Endodermal cell (in vitro differentiated cells): ENCODE measurements around the gene HPCAL1. TPM values are rescaled to one million over a fixed set of nuclear protein-coding genes. Genes with fewer than 3 reads are reported as not detected.

Experiments
- DNase-seq: peaks from one replicate; pipeline ENCODE4 v3.0.0-alpha.2; 2017
- H3K27ac ChIP-seq: 2 replicates; pipeline ENCODE4 v1.5.1; 2013; ENCODE audit warnings: mild to moderate bottlenecking, low read depth, low read length, moderate library complexity
- H3K27me3 ChIP-seq: 2 replicates; pipeline ENCODE4 v1.6.1; 2013; ENCODE audit warnings: mild to moderate bottlenecking, low read length, moderate library complexity; ENCODE audit not compliant: insufficient read depth, control insufficient read depth, poor library complexity, severe bottlenecking
- H3K36me3 ChIP-seq: 2 replicates; pipeline ENCODE4 v1.7.0; 2013; ENCODE audit warnings: mild to moderate bottlenecking, low read length, moderate library complexity; ENCODE audit not compliant: control insufficient read depth, insufficient read depth
- H3K4me1 ChIP-seq: one replicate; pipeline ENCODE4 v1.7.0; 2013; ENCODE audit warnings: low read length; ENCODE audit not compliant: control insufficient read depth, insufficient read depth
- H3K4me3 ChIP-seq: 2 replicates; pipeline ENCODE4 v1.5.1; 2013; ENCODE audit warnings: mild to moderate bottlenecking, low read length, moderate library complexity
- H3K9ac ChIP-seq: 2 replicates; pipeline ENCODE4 v1.6.1; 2013; ENCODE audit warnings: mild to moderate bottlenecking, low read length, moderate library complexity; ENCODE audit not compliant: poor library complexity, severe bottlenecking; ENCODE audit errors: extremely low read depth
- H3K9me3 ChIP-seq: 2 replicates; pipeline ENCODE4 v1.6.1; 2013; ENCODE audit warnings: mild to moderate bottlenecking, low read length, moderate library complexity; ENCODE audit not compliant: control insufficient read depth
- H3K27ac Mint-ChIP-seq: 2 replicates; pipeline ENCODE4 v1.8.0; 2020; ENCODE audit warnings: mixed read lengths
- H3K27me3 Mint-ChIP-seq: 2 replicates; pipeline ENCODE4 v1.8.0; 2021; ENCODE audit warnings: mild to moderate bottlenecking, mixed read lengths; ENCODE audit not compliant: insufficient read depth
- H3K36me3 Mint-ChIP-seq: 2 replicates; pipeline ENCODE4 v1.8.0; 2020; ENCODE audit warnings: low read depth, mixed read lengths
- H3K4me1 Mint-ChIP-seq: 2 replicates; pipeline ENCODE4 v1.8.0; 2020; ENCODE audit warnings: mixed read lengths
- H3K4me3 Mint-ChIP-seq: 2 replicates; pipeline ENCODE4 v1.8.0; 2020; ENCODE audit warnings: mild to moderate bottlenecking, moderate library complexity, mixed read lengths
- H3K9me3 Mint-ChIP-seq: 2 replicates; pipeline ENCODE4 v1.8.0; 2020; ENCODE audit warnings: mild to moderate bottlenecking, mixed read lengths
- WGBS, 2 experiments: methylation state at CpG; one replicate each; pipeline versions ENCODE4 v1.1.5 to v1.1.7; 2013; ENCODE audit warnings: missing lambda C conversion rate in 2 of 2, mixed read lengths in 1 of 2; ENCODE audit not compliant: insufficient coverage in 1 of 2, insufficient read length in 1 of 2; 5-methylcytosine and 5-hydroxymethylcytosine counted together
- total RNA-seq, 2 donors: library from RNA; stranded (reverse); fragmentation: NEBNext Ultra II Directional in 1 of 2; extraction: Animal tissue kit (Norgen Biotek cat#: 25700) in 1 of 2; gene quantifications; 2 replicates in 1 of 2; 3 replicates in 1 of 2; pipeline ENCODE4 v1.2.1, GENCODE V29; 2021
- TF ChIP-seq, protein P1 (sequence below): fragments of 200-600 bp; sonication (generic); conservative IDR thresholded peaks from 2 replicates; pipeline ENCODE4 v1.5.0; 2021; ENCODE audit warnings: antibody characterized with exemption, mild to moderate bottlenecking

HPCAL1 gene
- total RNA-seq, 2 donors from 2014 or later, result 6.8 to 8.1 TPM

- Mint-ChIP-seq H3K27me3 (no peaks in the 10 kb centered on the region), H3K4me1 (no peaks in the 10 kb centered on the region)
- H3K27me3 ChIP-seq, result no peaks in the 10 kb centered on the region
Measured at GRCh38 chr2:10399358-10399757, 96.7 kb downstream of the HPCAL1 start.

DNA sequence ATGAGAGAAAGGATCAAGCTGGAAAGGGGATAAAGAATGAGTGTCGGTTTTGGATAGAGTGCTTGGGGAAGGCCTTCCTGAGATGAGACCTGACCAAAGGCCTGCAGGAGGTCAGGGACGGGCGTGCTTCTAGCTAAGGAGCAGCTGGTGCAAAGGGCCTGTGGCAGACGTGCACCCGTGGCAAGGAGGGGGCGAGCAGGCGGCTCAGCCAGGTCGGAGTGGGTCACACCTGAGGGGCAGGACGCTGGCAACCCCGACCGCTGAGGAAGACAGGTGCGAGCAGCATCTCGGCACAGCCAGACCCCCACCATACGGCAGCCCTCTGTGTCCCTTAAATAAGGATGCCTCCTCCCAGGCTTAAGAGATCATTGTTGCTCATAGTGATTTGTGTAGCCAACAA, 97.3 kb downstream of the HPCAL1 start:
- no peaks in the 10 kb centered on the region for H3K27me3 ChIP-seq
- Mint-ChIP-seq H3K27ac (no peak overlapping the region), H3K9me3 (peaks cover 2% of the 10 kb centered on the region), H3K4me3 (no peak overlapping the region), H3K36me3 (peaks cover 8% of the 10 kb centered on the region), H3K4me1 (no peaks in the 10 kb centered on the region), H3K27me3 (no peaks in the 10 kb centered on the region)
- no peak overlapping the region for H3K4me3 ChIP-seq
- no peaks in the 10 kb centered on the region for H3K36me3 ChIP-seq
- TF ChIP-seq, protein P1, sequence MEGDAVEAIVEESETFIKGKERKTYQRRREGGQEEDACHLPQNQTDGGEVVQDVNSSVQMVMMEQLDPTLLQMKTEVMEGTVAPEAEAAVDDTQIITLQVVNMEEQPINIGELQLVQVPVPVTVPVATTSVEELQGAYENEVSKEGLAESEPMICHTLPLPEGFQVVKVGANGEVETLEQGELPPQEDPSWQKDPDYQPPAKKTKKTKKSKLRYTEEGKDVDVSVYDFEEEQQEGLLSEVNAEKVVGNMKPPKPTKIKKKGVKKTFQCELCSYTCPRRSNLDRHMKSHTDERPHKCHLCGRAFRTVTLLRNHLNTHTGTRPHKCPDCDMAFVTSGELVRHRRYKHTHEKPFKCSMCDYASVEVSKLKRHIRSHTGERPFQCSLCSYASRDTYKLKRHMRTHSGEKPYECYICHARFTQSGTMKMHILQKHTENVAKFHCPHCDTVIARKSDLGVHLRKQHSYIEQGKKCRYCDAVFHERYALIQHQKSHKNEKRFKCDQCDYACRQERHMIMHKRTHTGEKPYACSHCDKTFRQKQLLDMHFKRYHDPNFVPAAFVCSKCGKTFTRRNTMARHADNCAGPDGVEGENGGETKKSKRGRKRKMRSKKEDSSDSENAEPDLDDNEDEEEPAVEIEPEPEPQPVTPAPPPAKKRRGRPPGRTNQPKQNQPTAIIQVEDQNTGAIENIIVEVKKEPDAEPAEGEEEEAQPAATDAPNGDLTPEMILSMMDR, result no peak
- H3K9me3 ChIP-seq, result no peaks in the 10 kb centered on the region
- H3K9ac ChIP-seq, result no peak overlapping the region
- 91% methylated on average over 14 of the region's 14 CpGs for WGBS, 2 experiments
- H3K4me1 ChIP-seq, result no peaks in the 10 kb centered on the region
- H3K27ac ChIP-seq, result no peak overlapping the region
- DNase-seq, result no peak

More at GRCh38 chr2:10399358-10399757, 96.7 kb downstream of the HPCAL1 start:
- H3K4me1 ChIP-seq, result no peaks in the 10 kb centered on the region
- WGBS, 2 experiments, result 97 to 100% methylated on average over 3 to 7 of the region's 16 CpGs
- no peak overlapping the region for H3K9ac ChIP-seq
- H3K36me3 Mint-ChIP-seq, result peaks cover 8% of the 10 kb centered on the region
- TF ChIP-seq, protein P1, result no peak
- no peak overlapping the region for H3K4me3 Mint-ChIP-seq
- no peak overlapping the region for H3K27ac Mint-ChIP-seq
- peaks cover 2% of the 10 kb centered on the region for H3K9me3 Mint-ChIP-seq
- H3K36me3 ChIP-seq, result no peaks in the 10 kb centered on the region
- no peak overlapping the region for H3K4me3 ChIP-seq
- no peaks in the 10 kb centered on the region for H3K9me3 ChIP-seq
- no peak for DNase-seq
- no peak overlapping the region for H3K27ac ChIP-seq

DNA sequence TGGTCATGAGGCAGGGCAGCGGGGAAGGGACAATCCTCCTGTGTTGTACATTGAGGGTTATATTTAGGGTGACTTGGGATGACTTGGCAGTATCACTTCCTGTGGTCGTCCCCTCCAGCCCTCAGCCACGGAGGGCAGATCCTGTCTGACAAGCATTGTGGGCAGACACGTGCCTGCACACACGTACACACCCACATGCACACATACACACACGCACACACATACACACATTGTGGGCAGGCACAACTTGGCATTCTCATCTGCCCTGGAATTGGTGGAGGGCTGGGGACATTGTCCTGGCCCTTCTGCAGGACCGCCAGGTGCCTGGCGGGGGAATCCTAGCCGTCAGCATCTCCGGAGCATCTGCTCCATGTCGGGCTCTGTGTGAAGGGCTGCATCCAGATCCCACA, 97.9 kb downstream of the HPCAL1 start:
- Mint-ChIP-seq H3K4me3 (no peak overlapping the region), H3K4me1 (no peaks in the 10 kb centered on the region), H3K36me3 (peaks cover 8% of the 10 kb centered on the region), H3K27me3 (no peaks in the 10 kb centered on the region), H3K27ac (no peak overlapping the region), H3K9me3 (peaks cover 2% of the 10 kb centered on the region)
- TF ChIP-seq, protein P1, result no peak
- Histone ChIP-seq H3K27ac (no peak overlapping the region), H3K27me3 (no peaks in the 10 kb centered on the region), H3K9ac (no peak overlapping the region), H3K4me1 (no peaks in the 10 kb centered on the region), H3K36me3 (no peaks in the 10 kb centered on the region), H3K9me3 (no peaks in the 10 kb centered on the region), H3K4me3 (no peak overlapping the region)
- DNase-seq, result no peak
- 93 to 98% methylated on average over 9 to 11 of the region's 11 CpGs for WGBS, 2 experiments
